SK-N-MC (cell line): ENCODE measurements around the gene AOC3.

Experiments
- EZH2 ChIP-seq: fragments of 200-600 bp; sonication (generic); IDR thresholded peaks from one replicate; pipeline ENCODE4 v1.6.1; 2017; ENCODE audit warnings: antibody characterized with exemption
- FOXP2 ChIP-seq: optimal IDR thresholded peaks from 2 replicates; pipeline ENCODE3; 2011; ENCODE audit warnings: mild to moderate bottlenecking, moderate library complexity; ENCODE audit not compliant: insufficient read depth; ENCODE audit errors: extremely low read length, control extremely low read depth
- POLR2AphosphoS5 ChIP-seq: IDR thresholded peaks from 2 replicates; pipeline ENCODE4 v1.6.1; 2012; ENCODE audit warnings: mild to moderate bottlenecking, low read depth, low read length, borderline replicate concordance

- TF ChIP-seq EZH2 (no peak), POLR2AphosphoS5 (no peak), FOXP2 (no peak)
Measured at GRCh38 chr17:42804918-42805367, 46.1 kb upstream of the AOC3 start.
